K562 (cell line): ENCODE measurements around the gene SUMF2. TPM values are rescaled to one million over a fixed set of nuclear protein-coding genes. Genes with fewer than 3 reads are reported as not detected.

Source experiments
- ARID1B ChIP-seq: fragments of 450-650 bp; IDR thresholded peaks from 2 replicates; pipeline ENCODE4 v1.6.1; 2016; ENCODE audit warnings: antibody characterized with exemption, mild to moderate bottlenecking, inconsistent platforms
- DNMT1 ChIP-seq: fragments of 450-650 bp; IDR thresholded peaks from 2 replicates; pipeline ENCODE4 v1.6.1; 2016; ENCODE audit warnings: antibody characterized with exemption, mild to moderate bottlenecking
- HDGF ChIP-seq: fragments of 450-650 bp; IDR thresholded peaks from 2 replicates; pipeline ENCODE4 v1.6.1; 2016
- IRF2 ChIP-seq: sonication (generic); formaldehyde crosslinking; IDR thresholded peaks from 2 replicates; pipeline ENCODE4 v1.8.1; 2022; ENCODE audit warnings: mild to moderate bottlenecking, missing genetic modification reagents
- KAT2B ChIP-seq: IDR thresholded peaks from one replicate; pipeline ENCODE4 v1.6.1; 2012; ENCODE audit warnings: low read depth, mild to moderate bottlenecking, control low read depth, inconsistent platforms, low read length, moderate library complexity
- LCOR ChIP-seq: sonication (generic); formaldehyde crosslinking; IDR thresholded peaks from 2 replicates; pipeline ENCODE4 v1.8.0; 2022; ENCODE audit warnings: mild to moderate bottlenecking, missing genetic modification reagents
- MYC ChIP-seq, 2 experiments: fragments of 250-450 bp in 1 of 2; sonication (Bioruptor Pico) in 1 of 2; IDR thresholded peaks; 2 replicates each; pipeline versions ENCODE4 v1.5.1 to v1.6.1; 2012 to 2021; ENCODE audit warnings: low read depth in 2 of 2, borderline replicate concordance in 1 of 2, improper control_type of control experiment in 1 of 2, low read length in 1 of 2, mild to moderate bottlenecking in 1 of 2, moderate library complexity in 1 of 2
- RBM22 ChIP-seq: fragments of 200-400 bp; formaldehyde crosslinking; IDR thresholded peaks from 2 replicates; pipeline ENCODE4 v1.6.1; 2018; ENCODE audit warnings: low read length, low read depth; ENCODE audit not compliant: poor library complexity, severe bottlenecking
- SP1 ChIP-seq: sonication (generic); formaldehyde crosslinking; IDR thresholded peaks from 2 replicates; pipeline ENCODE4 v1.8.1; 2022; ENCODE audit warnings: mild to moderate bottlenecking, missing genetic modification reagents
- TAF1 ChIP-seq: IDR thresholded peaks from 2 replicates; pipeline ENCODE4 v1.6.1; 2011; ENCODE audit warnings: mild to moderate bottlenecking, low read length, moderate library complexity; ENCODE audit not compliant: insufficient read depth, control insufficient read depth, severe bottlenecking; ENCODE audit errors: extremely low read depth
- TCF3 ChIP-seq: sonication (generic); formaldehyde crosslinking; IDR thresholded peaks from 2 replicates; pipeline ENCODE4 v1.4.0; 2020; ENCODE audit warnings: mild to moderate bottlenecking, missing genetic modification reagents
- TFAM ChIP-seq: fragments of 250-450 bp; sonication (Bioruptor Pico); conservative IDR thresholded peaks from 2 replicates; pipeline ENCODE4 v1.5.0; 2021; ENCODE audit warnings: mild to moderate bottlenecking, moderate library complexity
- ZNF134 ChIP-seq: fragments of 250-450 bp; sonication (Bioruptor Pico); conservative IDR thresholded peaks from 2 replicates; pipeline ENCODE4 v1.4.0; 2020
- polyA plus RNA-seq, 8 experiments: library from polyadenylated mRNA; depleted of rRNA in 4 of 8; stranded (reverse) in 5 of 8; unstranded in 3 of 8; fragments of >200 nt; fragmentation: Nextera tagmentation in 2 of 8; fragmentation: Illumina TruSeq in 1 of 8; extraction: Ambion mirVana in 2 of 8; extraction: Trizol in 1 of 8; gene quantifications; 2 replicates each; pipeline versions ENCODE4 v1.2.1 to v1.2.3, GENCODE V29; 2011 to 2014; ENCODE audit warnings: inconsistent platforms in 1 of 8, missing spikeins in 1 of 8
- total RNA-seq, 7 experiments: library from RNA; depleted of rRNA in 6 of 7; stranded (reverse); fragments of >200 nt in 6 of 7; fragmentation: Illumina TruSeq in 2 of 7; extraction: Trizol in 2 of 7; gene quantifications; 2 replicates each; pipeline versions ENCODE4 v1.2.1 to v1.2.3, GENCODE V29; 2011 to 2021; ENCODE audit warnings: low replicate concordance in 1 of 7
- TF ChIP-seq, protein P1 (sequence below): sonication (generic); formaldehyde crosslinking; IDR thresholded peaks from 2 replicates; pipeline ENCODE4 v1.8.1; 2023; ENCODE audit warnings: mild to moderate bottlenecking, missing genetic modification reagents
- TF ChIP-seq, protein P2 (sequence below): IDR thresholded peaks from 2 replicates; pipeline ENCODE4 v1.6.1; 2011; ENCODE audit not compliant: insufficient read length; ENCODE audit errors: extremely low read depth
- TF ChIP-seq, protein P3 (sequence below): sonication (generic); formaldehyde crosslinking; IDR thresholded peaks from 2 replicates; pipeline ENCODE4 v1.8.0; 2022; ENCODE audit warnings: missing genetic modification reagents, mild to moderate bottlenecking, borderline replicate concordance
- TF ChIP-seq, protein P4 (sequence below): fragments of 450-650 bp; formaldehyde crosslinking; IDR thresholded peaks from 2 replicates; pipeline ENCODE4 v1.4.0; 2020; ENCODE audit warnings: mild to moderate bottlenecking, moderate library complexity
- TF ChIP-seq, protein P5 (sequence below): sonication (generic); formaldehyde crosslinking; IDR thresholded peaks from 2 replicates; pipeline ENCODE4 v1.8.0; 2022; ENCODE audit warnings: mild to moderate bottlenecking, low read depth, missing genetic modification reagents
- TF ChIP-seq, protein P6 (sequence below): sonication (generic); formaldehyde crosslinking; IDR thresholded peaks from 2 replicates; pipeline ENCODE4 v1.8.1; 2022; ENCODE audit warnings: missing genetic modification reagents

The SUMF2 gene
- total and polyA plus RNA-seq, 9 of the 15 experiments (the other 6 are each of a cell fraction or from before 2014, with no cell fraction given) = 39.0 to 113 (median 67.7) TPM

DNA sequence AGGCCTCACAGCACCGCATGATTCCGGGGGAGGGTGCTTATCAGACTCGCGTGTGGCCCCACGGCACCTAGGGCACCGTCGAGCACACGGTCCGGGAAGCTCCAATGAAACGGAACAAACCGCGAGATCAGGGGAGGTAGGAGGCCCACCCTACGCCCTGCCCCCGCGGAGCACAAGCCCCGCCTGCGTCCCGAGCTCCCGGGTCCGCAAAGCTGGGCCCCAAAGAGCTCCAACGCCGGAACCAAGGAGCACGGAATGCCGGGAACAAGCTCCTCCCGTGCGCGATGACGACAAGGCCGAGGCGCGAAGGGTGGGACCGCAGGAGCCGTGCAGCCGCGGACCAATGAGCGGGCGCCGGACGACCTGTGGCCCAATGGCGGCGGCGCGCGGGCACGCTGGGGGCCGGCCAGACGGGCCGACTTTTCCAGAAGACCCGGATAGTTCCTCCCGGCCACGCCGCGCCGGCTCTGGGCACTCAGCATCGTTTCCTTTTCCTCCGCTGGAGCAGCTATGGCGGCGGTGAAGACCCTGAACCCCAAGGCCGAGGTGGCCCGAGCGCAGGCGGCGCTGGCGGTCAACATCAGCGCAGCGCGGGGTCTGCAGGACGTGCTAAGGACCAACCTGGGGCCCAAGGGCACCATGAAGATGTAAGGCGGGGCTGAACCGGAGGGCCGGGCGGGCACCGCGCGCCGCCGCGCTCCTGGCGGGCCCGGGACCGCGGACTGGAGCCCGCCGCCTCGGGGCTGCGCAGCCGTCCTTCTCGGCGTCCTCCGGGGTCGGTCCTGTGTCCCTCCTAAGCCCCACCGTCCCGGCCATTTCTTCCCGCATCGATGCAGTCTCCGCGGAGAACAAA is 12.5 kb upstream of the SUMF2 start, which contains the start of the genes CCT6A and PSPH (continued):
- TF ChIP-seq, protein P1, sequence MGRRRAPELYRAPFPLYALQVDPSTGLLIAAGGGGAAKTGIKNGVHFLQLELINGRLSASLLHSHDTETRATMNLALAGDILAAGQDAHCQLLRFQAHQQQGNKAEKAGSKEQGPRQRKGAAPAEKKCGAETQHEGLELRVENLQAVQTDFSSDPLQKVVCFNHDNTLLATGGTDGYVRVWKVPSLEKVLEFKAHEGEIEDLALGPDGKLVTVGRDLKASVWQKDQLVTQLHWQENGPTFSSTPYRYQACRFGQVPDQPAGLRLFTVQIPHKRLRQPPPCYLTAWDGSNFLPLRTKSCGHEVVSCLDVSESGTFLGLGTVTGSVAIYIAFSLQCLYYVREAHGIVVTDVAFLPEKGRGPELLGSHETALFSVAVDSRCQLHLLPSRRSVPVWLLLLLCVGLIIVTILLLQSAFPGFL (CRISPR knock-in tag) = no peak
- TF ChIP-seq, protein P2, sequence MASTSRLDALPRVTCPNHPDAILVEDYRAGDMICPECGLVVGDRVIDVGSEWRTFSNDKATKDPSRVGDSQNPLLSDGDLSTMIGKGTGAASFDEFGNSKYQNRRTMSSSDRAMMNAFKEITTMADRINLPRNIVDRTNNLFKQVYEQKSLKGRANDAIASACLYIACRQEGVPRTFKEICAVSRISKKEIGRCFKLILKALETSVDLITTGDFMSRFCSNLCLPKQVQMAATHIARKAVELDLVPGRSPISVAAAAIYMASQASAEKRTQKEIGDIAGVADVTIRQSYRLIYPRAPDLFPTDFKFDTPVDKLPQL = no peak
- TF ChIP-seq HDGF (no peak), ZNF134 (CRISPR knock-in tag) (no peak), TAF1 (peak; percentile 75), MYC (IDR thresholded peaks at IDR 0.05; ENCODE audit: low read depth, low read length) (peak; percentile 89), MYC (CRISPR knock-in tag; IDR thresholded peaks at IDR 0.05; ENCODE audit: borderline replicate concordance, low read depth) (no peak; the same call in 1 of the 2 replicates), IRF2 (CRISPR knock-in tag) (no peak), KAT2B (no peak), DNMT1 (no peak), RBM22 (peak; percentile 5), TFAM (CRISPR knock-in tag) (no peak), LCOR (CRISPR knock-in tag) (peak; percentile 81; the same call in 1 of the 2 replicates), TCF3 (peak; percentile 42), SP1 (CRISPR knock-in tag) (peak; percentile 79), ARID1B (peak; percentile 39; the same call in 1 of the 2 replicates)
- TF ChIP-seq, protein P3, sequence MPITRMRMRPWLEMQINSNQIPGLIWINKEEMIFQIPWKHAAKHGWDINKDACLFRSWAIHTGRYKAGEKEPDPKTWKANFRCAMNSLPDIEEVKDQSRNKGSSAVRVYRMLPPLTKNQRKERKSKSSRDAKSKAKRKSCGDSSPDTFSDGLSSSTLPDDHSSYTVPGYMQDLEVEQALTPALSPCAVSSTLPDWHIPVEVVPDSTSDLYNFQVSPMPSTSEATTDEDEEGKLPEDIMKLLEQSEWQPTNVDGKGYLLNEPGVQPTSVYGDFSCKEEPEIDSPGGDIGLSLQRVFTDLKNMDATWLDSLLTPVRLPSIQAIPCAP = 0 out of 2 replicates have a peak, but pooled peaks have one; percentile 28
- TF ChIP-seq, protein P4, sequence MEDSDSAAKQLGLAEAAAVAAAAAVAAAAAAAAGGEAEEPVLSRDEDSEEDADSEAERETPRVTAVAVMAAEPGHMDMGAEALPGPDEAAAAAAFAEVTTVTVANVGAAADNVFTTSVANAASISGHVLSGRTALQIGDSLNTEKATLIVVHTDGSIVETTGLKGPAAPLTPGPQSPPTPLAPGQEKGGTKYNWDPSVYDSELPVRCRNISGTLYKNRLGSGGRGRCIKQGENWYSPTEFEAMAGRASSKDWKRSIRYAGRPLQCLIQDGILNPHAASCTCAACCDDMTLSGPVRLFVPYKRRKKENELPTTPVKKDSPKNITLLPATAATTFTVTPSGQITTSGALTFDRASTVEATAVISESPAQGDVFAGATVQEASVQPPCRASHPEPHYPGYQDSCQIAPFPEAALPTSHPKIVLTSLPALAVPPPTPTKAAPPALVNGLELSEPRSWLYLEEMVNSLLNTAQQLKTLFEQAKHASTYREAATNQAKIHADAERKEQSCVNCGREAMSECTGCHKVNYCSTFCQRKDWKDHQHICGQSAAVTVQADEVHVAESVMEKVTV (CRISPR knock-in tag) = no peak
- TF ChIP-seq, protein P5, sequence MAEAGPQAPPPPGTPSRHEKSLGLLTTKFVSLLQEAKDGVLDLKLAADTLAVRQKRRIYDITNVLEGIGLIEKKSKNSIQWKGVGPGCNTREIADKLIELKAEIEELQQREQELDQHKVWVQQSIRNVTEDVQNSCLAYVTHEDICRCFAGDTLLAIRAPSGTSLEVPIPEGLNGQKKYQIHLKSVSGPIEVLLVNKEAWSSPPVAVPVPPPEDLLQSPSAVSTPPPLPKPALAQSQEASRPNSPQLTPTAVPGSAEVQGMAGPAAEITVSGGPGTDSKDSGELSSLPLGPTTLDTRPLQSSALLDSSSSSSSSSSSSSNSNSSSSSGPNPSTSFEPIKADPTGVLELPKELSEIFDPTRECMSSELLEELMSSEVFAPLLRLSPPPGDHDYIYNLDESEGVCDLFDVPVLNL (CRISPR knock-in tag) = no peak
- TF ChIP-seq, protein P6, sequence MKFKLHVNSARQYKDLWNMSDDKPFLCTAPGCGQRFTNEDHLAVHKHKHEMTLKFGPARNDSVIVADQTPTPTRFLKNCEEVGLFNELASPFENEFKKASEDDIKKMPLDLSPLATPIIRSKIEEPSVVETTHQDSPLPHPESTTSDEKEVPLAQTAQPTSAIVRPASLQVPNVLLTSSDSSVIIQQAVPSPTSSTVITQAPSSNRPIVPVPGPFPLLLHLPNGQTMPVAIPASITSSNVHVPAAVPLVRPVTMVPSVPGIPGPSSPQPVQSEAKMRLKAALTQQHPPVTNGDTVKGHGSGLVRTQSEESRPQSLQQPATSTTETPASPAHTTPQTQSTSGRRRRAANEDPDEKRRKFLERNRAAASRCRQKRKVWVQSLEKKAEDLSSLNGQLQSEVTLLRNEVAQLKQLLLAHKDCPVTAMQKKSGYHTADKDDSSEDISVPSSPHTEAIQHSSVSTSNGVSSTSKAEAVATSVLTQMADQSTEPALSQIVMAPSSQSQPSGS = no peak
